DOHH2 (cell line): ENCODE data around the gene PAPPA2.

Experiments
- CTCF ChIP-seq: fragments of 200-600 bp; sonication (generic); IDR thresholded peaks from one replicate; pipeline ENCODE4 v1.5.1; 2014; ENCODE audit warnings: antibody characterized with exemption, mild to moderate bottlenecking, low read depth, low read length; ENCODE audit not compliant: poor library complexity, severe bottlenecking
- EZH2phosphoT487 ChIP-seq: fragments of 200-600 bp; sonication (generic); IDR thresholded peaks from 2 replicates; pipeline ENCODE4 v1.6.1; 2017; ENCODE audit warnings: borderline replicate concordance, mild to moderate bottlenecking, antibody characterized with exemption, low read length, moderate library complexity, mixed read lengths

GRCh38 chr1:176529395-176530090 lies 66.6 kb downstream of the PAPPA2 start:
- TF ChIP-seq EZH2phosphoT487, result no peak
- TF ChIP-seq CTCF, result no peak
